IPS-18c (cell line): ENCODE measurements around the gene DTX1.

Experiments
- H3K4me3 ChIP-seq: 2 replicates; pipeline ENCODE4 v1.7.0; 2013; ENCODE audit warnings: low read depth, mild to moderate bottlenecking, low read length, moderate library complexity; ENCODE audit not compliant: insufficient read depth
- H3K9me3 ChIP-seq: one replicate; pipeline ENCODE4 v1.6.1; 2013; ENCODE audit warnings: mild to moderate bottlenecking, low read length, moderate library complexity; ENCODE audit not compliant: control insufficient read depth, insufficient read depth

DTX1 gene

DNA sequence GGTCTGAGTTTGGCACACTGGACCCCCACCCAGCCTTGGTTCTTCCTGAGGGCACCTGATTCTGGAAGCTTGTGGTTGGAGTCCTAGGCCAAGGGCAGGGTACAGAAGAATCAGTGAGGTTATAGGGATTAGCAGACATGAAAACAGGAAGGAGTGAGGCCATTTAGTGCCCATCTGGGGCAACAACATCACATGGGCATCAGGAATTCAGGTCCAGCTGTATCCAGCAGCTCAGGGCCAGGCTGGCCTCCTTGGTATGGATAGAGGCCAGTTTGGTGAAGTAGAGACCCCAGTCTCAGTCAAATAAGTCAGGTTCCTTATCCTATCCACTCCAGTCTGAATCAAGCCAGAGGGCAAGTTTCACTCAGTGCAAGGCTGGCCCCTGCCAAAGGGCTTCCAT is 42.8 kb downstream of the DTX1 start:
- Histone ChIP-seq H3K9me3 (no peaks in the 10 kb centered on the region), H3K4me3 (no peak overlapping the region)

GRCh38 chr12:113099764-113100163 is 43.2 kb downstream of the DTX1 start:
- H3K4me3 ChIP-seq = no peak overlapping the region
- H3K9me3 ChIP-seq = no peaks in the 10 kb centered on the region

- Histone ChIP-seq H3K4me3 (no peak overlapping the region), H3K9me3 (no peaks in the 10 kb centered on the region)
Measured at GRCh38 chr12:113101751-113102150, 45.2 kb downstream of the DTX1 start.

GRCh38 chr12:113102811-113103210 is 46.3 kb downstream of the DTX1 start:
- H3K9me3 ChIP-seq = no peaks in the 10 kb centered on the region
- no peak overlapping the region for H3K4me3 ChIP-seq

DNA sequence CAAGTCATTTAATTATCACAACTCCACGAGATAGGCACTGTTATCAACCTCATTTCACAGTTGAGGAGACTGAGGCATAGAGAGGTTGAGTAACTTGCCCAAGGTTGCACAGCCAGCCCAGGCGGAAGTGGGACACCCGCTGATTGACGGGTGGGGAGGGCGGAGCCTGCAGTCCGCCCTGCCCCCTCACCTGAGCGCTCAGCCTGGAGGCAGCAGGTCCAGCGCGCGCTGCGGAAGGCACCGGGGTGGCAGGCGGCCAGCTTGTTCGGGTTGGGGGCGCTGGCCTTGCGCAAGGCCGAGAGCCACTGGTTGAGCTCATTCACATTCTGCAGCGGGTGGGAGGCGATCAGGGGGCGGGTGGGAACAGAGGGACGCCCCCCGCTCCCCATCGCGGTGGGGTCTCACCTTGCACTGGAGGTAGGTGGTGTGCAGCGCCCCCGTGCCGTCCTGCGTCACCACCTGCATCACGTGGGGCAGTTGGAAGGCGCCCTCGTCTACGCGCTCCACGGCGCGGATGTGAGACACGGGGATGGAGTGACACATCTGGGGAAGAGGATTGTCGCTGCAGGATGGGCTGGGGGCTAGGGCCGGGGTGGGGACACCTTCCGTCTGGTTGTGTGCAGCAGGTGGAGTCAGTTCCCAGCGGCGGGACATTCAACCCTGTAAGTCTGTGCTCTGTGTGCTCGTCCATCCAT is 47.4 kb downstream of the DTX1 start:
- Histone ChIP-seq H3K9me3 (no peaks in the 10 kb centered on the region), H3K4me3 (peak overlapping the region; percentile 63)

DNA sequence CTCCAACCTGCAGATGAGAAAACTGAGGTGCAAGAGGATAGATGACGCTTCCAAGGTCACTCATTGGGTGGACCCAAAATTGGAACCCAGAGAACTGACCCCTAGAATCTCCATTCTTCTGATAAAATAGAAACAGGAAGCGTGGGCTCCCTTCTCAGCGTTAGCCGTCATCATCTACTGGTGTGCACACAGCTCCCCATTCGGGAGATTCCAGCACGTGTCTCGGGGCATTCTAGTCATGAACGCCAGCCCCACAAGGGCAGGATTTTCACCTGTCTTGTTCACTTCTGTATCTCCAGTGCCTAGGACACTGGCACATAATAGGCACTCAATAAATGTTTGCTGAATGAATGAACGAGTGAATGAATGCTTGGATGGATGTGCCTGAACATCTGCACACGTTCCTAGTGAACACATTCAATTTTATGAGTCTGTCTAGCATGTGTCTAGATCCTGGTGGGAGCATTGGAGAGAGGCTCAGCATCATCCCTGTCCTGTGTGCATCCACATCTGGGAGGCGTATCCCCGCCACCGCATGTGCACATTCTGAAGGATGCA is 48.5 kb downstream of the DTX1 start:
- Histone ChIP-seq H3K4me3 (no peak overlapping the region), H3K9me3 (no peaks in the 10 kb centered on the region)

DNA sequence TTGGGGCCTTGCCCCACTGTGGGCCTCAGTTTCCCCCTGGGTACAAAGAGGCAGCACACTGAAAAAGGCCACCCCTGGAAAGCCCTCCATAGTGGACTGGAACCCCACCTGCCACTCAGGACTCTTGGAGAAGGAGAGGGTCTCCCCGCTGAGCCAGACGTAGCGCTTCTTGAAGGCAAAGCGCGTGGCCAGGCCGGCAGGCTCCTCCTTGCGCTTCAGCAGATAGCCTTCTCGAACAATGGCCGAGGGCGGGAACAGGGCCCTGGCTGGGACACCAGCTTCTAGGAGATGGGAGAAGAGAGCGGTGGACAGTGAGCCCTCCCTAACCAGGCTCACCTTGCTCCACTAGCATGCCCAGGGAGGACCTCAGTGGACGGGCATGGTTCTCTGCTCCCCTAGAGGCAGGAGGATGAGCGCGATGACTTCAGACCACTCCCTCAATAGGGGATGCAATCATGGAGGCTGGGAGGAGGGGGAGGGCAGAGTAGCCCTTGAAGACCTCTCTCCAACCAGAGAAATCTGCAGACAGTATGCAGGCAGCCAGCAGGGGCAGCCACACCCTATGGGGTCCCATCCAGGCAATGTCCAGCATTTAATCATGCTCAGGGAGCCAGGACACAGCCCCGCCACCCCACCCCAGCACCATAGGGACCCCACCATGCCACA is 49.2 kb downstream of the DTX1 start:
- H3K9me3 ChIP-seq = no peaks in the 10 kb centered on the region
- no peak overlapping the region for H3K4me3 ChIP-seq

DNA sequence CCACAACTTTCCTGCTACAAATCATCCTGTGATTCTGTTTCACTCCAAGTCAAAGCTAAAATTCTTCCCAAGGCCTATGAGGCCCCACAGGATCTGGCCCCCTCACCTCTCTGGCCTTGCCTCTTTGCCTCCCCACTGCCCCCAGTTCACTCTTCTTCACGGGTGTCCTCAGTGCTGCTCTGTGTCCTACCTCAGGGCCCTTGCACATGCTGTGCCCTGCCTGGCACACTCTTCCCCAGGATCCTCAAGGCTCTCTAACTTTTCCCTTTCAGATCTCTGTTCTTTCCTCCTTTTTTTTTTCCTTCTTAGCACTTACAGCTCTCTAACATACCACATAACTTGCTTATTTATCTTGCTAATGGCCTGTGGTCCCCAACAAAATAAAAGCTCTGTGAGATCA is 49.8 kb downstream of the DTX1 start:
- Histone ChIP-seq H3K9me3 (no peaks in the 10 kb centered on the region), H3K4me3 (no peak overlapping the region)

DNA sequence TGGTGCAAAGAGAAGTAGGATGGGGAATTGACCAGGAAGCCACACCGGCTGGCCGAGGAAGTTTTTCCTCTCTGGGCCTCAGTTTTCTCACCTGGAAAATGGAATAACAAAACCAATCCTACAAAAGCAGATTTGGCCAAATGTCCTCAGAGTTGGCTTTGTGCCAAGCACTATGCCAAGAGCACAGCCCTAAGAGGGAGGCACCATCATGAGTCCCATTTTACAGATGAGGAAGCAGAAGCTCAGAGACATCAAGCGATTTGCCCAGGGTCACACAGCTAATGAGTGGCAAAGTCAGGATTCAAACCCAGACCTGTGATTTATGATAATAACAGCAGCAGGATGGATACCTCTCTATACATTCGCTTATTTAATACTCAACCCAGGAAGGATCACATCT is 51.8 kb downstream of the DTX1 start:
- H3K9me3 ChIP-seq = no peaks in the 10 kb centered on the region
- no peak overlapping the region for H3K4me3 ChIP-seq

DNA sequence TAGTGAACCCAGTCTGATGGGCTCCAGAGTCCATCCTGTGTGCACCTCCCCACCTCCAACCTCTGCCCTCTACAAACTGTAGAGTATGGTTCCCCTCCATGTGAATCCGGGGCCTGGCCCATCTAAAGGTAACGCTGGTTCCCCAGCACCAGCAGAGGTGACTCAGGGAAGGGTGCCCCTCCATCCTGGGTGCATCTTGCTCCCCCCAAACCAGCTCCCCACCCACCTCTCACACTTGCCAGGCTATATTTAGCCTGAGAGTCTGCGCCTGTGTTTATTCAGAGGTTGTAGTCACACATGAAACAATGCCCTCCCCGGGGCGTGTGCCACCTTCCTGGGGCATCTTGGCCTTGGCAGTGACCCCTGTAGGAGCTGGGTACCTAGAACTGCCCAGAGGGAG is 52.8 kb downstream of the DTX1 start:
- no peak overlapping the region for H3K4me3 ChIP-seq

GRCh38 chr12:113109872-113110599 is 53.5 kb downstream of the DTX1 start:
- H3K9me3 ChIP-seq = no peaks in the 10 kb centered on the region
- H3K4me3 ChIP-seq = no peak overlapping the region

More for the DNA sequence above, 52.8 kb downstream of the DTX1 start:
- H3K9me3 ChIP-seq = no peaks in the 10 kb centered on the region

GRCh38 chr12:113111247-113111646 is 54.7 kb downstream of the DTX1 start:
- no peak overlapping the region for H3K4me3 ChIP-seq
- H3K9me3 ChIP-seq = no peaks in the 10 kb centered on the region

DNA sequence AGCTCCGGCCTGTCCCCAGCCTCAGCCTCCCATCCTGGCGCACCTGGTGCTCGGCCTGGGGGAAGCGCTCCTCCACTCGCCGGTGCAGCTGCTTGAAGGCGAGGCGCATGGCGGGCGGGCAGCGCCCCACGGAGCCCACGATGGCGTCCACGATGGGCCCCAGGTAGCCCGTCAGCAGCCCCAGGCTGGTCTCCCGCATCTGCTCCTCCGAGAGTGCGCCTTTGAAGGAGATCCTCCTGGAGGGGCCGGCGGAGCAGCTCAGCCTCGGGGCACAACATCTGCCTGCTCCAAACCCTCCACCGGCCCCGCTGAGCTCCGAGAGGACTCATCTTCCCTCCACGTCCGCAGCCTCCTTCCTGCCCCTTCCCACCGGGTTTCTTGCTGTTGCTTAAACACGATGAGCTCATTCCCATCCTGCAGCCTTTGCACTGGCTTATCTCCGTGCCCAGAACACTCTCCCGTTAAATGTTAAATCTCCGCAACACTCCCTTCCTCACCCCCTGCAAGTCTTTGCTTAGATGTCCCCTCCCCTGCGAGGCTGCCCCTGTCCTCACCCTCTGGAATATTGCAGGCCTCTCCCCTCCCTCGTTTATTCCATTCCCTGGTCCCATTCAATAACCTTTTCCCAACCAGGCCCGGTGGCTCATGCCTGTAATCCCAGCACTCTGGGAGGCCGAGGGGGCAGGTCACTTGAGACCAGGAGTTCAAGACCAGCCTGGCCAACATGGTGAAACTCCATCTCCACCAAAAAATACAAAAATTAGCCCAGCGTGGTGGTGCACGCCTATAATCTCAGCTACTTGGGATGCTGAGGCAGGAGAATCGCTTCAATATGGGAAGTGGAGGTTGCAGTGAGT is 55.7 kb downstream of the DTX1 start:
- Histone ChIP-seq H3K4me3 (no peak overlapping the region), H3K9me3 (no peaks in the 10 kb centered on the region)

DNA sequence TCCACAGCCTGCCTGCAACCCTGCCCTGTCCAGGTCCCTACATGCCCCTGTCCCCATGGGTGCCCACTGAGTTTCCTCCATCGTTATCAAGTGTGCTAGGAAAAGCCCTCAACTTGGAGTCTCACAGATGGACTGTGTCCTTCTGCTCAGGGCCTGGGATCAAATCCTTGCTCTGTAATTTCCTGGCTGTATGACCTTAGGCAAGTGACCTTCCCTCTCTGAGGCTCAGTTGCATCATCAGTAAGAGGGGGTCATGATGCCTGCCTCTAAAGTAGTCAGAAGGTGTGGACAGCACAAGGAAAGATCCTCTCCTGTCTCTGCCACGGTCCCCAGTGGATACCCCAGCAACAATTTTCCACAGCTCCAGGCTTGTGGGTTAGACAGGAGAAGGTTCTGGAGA is 56.9 kb downstream of the DTX1 start:
- no peak overlapping the region for H3K4me3 ChIP-seq
- H3K9me3 ChIP-seq = no peaks in the 10 kb centered on the region

GRCh38 chr12:113114447-113115178 is 58.1 kb downstream of the DTX1 start:
- Histone ChIP-seq H3K4me3 (no peak overlapping the region), H3K9me3 (no peaks in the 10 kb centered on the region)

DNA sequence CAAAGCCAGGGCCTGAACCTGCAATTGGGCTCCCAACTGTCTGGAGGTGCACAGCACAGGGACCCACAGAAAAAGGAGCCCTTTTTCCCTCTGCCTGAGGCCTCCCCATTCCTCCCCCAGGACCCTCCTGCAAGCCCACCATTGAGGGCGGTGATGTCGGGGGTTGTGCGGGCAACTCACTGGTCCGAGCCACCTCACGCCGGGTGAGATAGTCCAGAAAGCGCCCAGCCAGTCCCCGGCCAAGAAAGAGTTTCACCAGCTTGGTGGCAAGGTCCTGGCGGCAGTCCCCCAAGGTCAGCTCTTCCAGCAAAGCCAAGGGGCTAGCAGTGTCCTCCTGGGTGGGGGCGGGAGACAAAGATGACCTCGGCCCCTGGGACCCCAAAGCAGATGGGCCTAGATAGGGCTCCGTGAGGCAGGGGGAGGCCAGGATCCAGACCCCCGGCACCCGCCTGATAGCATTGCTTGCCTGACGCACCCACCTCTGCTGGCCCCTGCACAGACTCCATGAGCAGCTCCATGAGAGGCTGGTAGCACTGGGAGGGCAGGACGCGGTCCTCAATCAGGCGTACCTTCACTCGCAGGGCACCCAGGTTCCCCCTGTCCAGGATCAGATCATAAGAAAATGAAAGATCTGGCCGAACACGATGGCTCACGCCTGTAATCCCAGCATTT is 59.1 kb downstream of the DTX1 start:
- Histone ChIP-seq H3K4me3 (no peak overlapping the region; the same call in 1 of the 2 replicates), H3K9me3 (no peaks in the 10 kb centered on the region)
